ENCODE measurements around the gene ANGPTL2.

Gene ANGPTL2

GRCh38 chr9:127140842-127141675 lies 18.6 kb upstream of the ANGPTL2 start:
- no peak overlapping the region for H3K27ac ChIP-seq (ENCODE audit: low read length)
- H3K9me3 ChIP-seq (ENCODE audit: control insufficient read depth in 1 of 2, low read length in 2 of 2): no peaks in the 10 kb centered on the region
- no peaks in the 10 kb centered on the region for H3K36me3 ChIP-seq (ENCODE audit: control insufficient read depth in 1 of 2, insufficient read depth in 2 of 2, low read length in 2 of 2)
- H3K4me3 ChIP-seq (ENCODE audit: low read depth in 1 of 2, low read length in 2 of 2): no peak overlapping the region
- no peaks in the 10 kb centered on the region for H3K27me3 ChIP-seq (ENCODE audit: low read depth, low read length)
- H3K4me1 ChIP-seq (ENCODE audit: control insufficient read depth in 1 of 2, insufficient read depth in 2 of 2, low read length in 2 of 2): peaks cover 0 to 6% of the 10 kb centered on the region in 2 donors

DNA sequence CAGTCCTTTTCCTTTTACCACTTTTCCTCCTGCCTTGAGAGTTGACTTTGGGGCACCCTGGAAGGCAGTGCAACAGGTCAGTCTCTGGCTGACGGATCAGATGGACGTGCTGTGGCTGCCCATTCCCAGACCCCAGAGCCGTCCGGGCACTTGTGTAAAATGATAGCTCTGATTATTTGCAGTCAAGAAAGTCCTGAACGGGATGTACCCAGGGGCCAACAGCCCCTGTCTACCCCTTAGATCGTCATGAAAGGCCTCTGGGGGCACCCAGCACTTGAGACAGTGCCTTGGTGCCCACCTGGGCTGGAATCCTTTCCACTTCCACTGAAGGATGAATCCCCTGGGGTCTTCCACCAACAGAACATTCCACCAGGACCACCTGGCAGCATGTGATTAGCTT lies 17.7 kb upstream of the ANGPTL2 start:
- peaks cover 1 to 15% of the 10 kb centered on the region in 2 donors for H3K4me1 ChIP-seq (ENCODE audit: control insufficient read depth in 1 of 2, insufficient read depth in 2 of 2, low read length in 2 of 2)
- H3K9me3 ChIP-seq (ENCODE audit: control insufficient read depth in 1 of 2, low read length in 2 of 2): no peaks in the 10 kb centered on the region
- no peaks in the 10 kb centered on the region for H3K27me3 ChIP-seq (ENCODE audit: low read depth, low read length)
- H3K27ac ChIP-seq (ENCODE audit: low read length): no peak overlapping the region
- H3K4me3 ChIP-seq (ENCODE audit: low read depth in 1 of 2, low read length in 2 of 2): no peak overlapping the region
- no peaks in the 10 kb centered on the region for H3K36me3 ChIP-seq (ENCODE audit: control insufficient read depth in 1 of 2, insufficient read depth in 2 of 2, low read length in 2 of 2)

GRCh38 chr9:127139775-127140174 lies 17.3 kb upstream of the ANGPTL2 start:
- Histone ChIP-seq H3K27ac (ENCODE audit: low read length) (no peak overlapping the region), H3K9me3 (ENCODE audit: control insufficient read depth in 1 of 2, low read length in 2 of 2) (no peaks in the 10 kb centered on the region), H3K4me1 (ENCODE audit: control insufficient read depth in 1 of 2, insufficient read depth in 2 of 2, low read length in 2 of 2) (peaks cover 5 to 19% of the 10 kb centered on the region in 2 donors), H3K36me3 (ENCODE audit: control insufficient read depth in 1 of 2, insufficient read depth in 2 of 2, low read length in 2 of 2) (no peaks in the 10 kb centered on the region), H3K27me3 (ENCODE audit: low read depth, low read length) (no peaks in the 10 kb centered on the region), H3K4me3 (ENCODE audit: low read depth in 1 of 2, low read length in 2 of 2) (no peak overlapping the region)

GRCh38 chr9:127139071-127139731 lies 16.8 kb upstream of the ANGPTL2 start:
- Histone ChIP-seq H3K4me3 (ENCODE audit: low read depth in 1 of 2, low read length in 2 of 2) (no peak overlapping the region), H3K27ac (ENCODE audit: low read length) (no peak overlapping the region), H3K9me3 (ENCODE audit: control insufficient read depth in 1 of 2, low read length in 2 of 2) (no peaks in the 10 kb centered on the region), H3K4me1 (ENCODE audit: control insufficient read depth in 1 of 2, insufficient read depth in 2 of 2, low read length in 2 of 2) (peaks cover 11 to 24% of the 10 kb centered on the region in 2 donors), H3K36me3 (ENCODE audit: control insufficient read depth in 1 of 2, insufficient read depth in 2 of 2, low read length in 2 of 2) (no peaks in the 10 kb centered on the region), H3K27me3 (ENCODE audit: low read depth, low read length) (no peaks in the 10 kb centered on the region)

- H3K27ac ChIP-seq (ENCODE audit: low read length): no peak overlapping the region
- H3K4me3 ChIP-seq (ENCODE audit: low read depth in 1 of 2, low read length in 2 of 2): no peak overlapping the region
- H3K36me3 ChIP-seq (ENCODE audit: control insufficient read depth in 1 of 2, insufficient read depth in 2 of 2, low read length in 2 of 2): no peaks in the 10 kb centered on the region
- H3K27me3 ChIP-seq (ENCODE audit: low read depth, low read length): no peaks in the 10 kb centered on the region
- H3K9me3 ChIP-seq (ENCODE audit: control insufficient read depth in 1 of 2, low read length in 2 of 2): no peaks in the 10 kb centered on the region
- peaks cover 14 to 30% of the 10 kb centered on the region in 2 donors for H3K4me1 ChIP-seq (ENCODE audit: control insufficient read depth in 1 of 2, insufficient read depth in 2 of 2, low read length in 2 of 2)
Observed at GRCh38 chr9:127138444-127138843, 16.0 kb upstream of the ANGPTL2 start.

GRCh38 chr9:127137640-127138360 lies 15.4 kb upstream of the ANGPTL2 start:
- Histone ChIP-seq H3K4me3 (ENCODE audit: low read depth in 1 of 2, low read length in 2 of 2) (no peak overlapping the region), H3K36me3 (ENCODE audit: control insufficient read depth in 1 of 2, insufficient read depth in 2 of 2, low read length in 2 of 2) (no peaks in the 10 kb centered on the region), H3K27ac (ENCODE audit: low read length) (no peak overlapping the region), H3K27me3 (ENCODE audit: low read depth, low read length) (no peaks in the 10 kb centered on the region), H3K4me1 (ENCODE audit: control insufficient read depth in 1 of 2, insufficient read depth in 2 of 2, low read length in 2 of 2) (peaks cover 14 to 36% of the 10 kb centered on the region in 2 donors), H3K9me3 (ENCODE audit: control insufficient read depth in 1 of 2, low read length in 2 of 2) (no peaks in the 10 kb centered on the region)

DNA sequence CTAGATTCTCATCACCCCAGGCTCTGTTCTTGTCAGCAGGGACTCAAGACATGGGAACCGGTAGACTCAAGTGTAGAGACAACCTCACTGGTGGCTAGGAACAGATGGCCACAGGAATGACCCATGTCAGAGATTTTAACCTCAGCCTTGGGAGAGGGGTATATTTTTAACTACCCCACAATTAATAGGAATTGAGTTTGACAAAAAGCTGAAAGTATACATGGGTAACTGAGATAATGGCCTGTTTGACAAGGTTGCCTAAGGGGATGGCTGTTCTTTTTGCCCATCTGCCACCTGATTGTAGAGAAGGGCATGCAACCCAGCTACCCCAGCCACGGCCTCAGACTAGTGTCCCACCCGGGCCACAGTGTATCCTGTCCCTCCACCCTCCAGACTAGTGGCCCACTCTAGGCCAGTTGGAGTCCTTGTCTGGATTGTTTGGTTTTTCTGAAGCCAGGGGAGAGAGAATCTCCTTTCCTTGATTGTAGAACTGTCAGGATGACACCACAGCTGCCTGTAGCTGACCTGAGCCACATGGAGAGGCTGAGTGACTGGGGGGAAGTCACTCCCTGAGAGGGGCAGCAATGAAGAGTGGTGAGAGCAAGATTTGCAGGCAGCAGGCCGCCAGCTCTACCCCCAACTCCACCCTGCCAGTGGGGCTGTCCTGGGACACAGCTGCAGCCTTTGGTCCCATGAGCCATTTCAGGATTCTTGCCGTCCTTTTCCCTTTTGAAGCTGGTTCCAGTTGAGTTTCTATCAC lies 14.6 kb upstream of the ANGPTL2 start:
- Histone ChIP-seq H3K4me3 (ENCODE audit: low read depth in 1 of 2, low read length in 2 of 2) (no peak overlapping the region), H3K27me3 (ENCODE audit: low read depth, low read length) (no peaks in the 10 kb centered on the region), H3K4me1 (ENCODE audit: control insufficient read depth in 1 of 2, insufficient read depth in 2 of 2, low read length in 2 of 2) (peaks cover 17 to 37% of the 10 kb centered on the region in 2 donors), H3K9me3 (ENCODE audit: control insufficient read depth in 1 of 2, low read length in 2 of 2) (no peaks in the 10 kb centered on the region), H3K27ac (ENCODE audit: low read length) (no peak overlapping the region), H3K36me3 (ENCODE audit: control insufficient read depth in 1 of 2, insufficient read depth in 2 of 2, low read length in 2 of 2) (no peaks in the 10 kb centered on the region)

- no peaks in the 10 kb centered on the region for H3K27me3 ChIP-seq (ENCODE audit: low read depth, low read length)
- no peaks in the 10 kb centered on the region for H3K9me3 ChIP-seq (ENCODE audit: control insufficient read depth in 1 of 2, low read length in 2 of 2)
- H3K36me3 ChIP-seq (ENCODE audit: control insufficient read depth in 1 of 2, insufficient read depth in 2 of 2, low read length in 2 of 2): no peaks in the 10 kb centered on the region
- H3K4me3 ChIP-seq (ENCODE audit: low read depth in 1 of 2, low read length in 2 of 2): no peak overlapping the region
- H3K27ac ChIP-seq (ENCODE audit: low read length): no peak overlapping the region
- peaks cover 17 to 37% of the 10 kb centered on the region in 2 donors for H3K4me1 ChIP-seq (ENCODE audit: control insufficient read depth in 1 of 2, insufficient read depth in 2 of 2, low read length in 2 of 2)
Observed at GRCh38 chr9:127136081-127136879, 13.8 kb upstream of the ANGPTL2 start.

DNA sequence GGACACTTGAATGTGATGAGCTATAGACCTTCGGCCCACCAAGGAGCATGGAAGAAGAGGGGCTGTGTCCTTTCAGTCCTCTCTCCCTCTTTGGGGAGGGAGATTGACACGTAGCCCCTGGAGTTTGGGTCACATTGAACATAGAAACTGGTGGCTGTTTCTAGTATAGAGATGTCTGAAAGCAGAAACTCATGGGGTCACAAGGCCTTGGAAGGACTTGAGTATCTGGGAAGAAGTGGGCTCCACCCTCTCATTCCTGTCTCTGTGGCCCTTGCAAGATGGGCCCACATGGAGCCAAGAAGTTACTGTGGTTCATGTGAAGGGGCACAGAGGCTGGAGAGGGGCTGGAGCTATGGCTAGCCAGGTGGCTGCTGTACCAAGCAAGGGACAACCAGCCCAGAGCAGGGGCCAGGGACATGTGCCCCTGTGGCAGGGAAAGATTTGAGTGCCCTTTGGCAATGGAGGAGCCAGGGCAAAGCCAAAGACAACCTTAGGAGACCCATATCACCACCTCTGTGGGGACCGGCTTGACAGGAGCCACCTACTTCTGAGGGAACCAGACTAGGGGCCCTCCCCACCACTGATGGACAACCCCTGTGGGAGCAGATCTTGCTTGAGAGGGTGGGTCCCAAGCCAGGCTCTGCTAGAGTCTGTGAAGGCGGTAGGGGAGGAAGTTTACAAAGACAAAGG lies 12.8 kb upstream of the ANGPTL2 start:
- Histone ChIP-seq H3K36me3 (ENCODE audit: control insufficient read depth in 1 of 2, insufficient read depth in 2 of 2, low read length in 2 of 2) (no peaks in the 10 kb centered on the region), H3K27ac (ENCODE audit: low read length) (peak overlapping the region; percentile 89), H3K4me1 (ENCODE audit: control insufficient read depth in 1 of 2, insufficient read depth in 2 of 2, low read length in 2 of 2) (peaks cover 24 to 42% of the 10 kb centered on the region in 2 donors), H3K27me3 (ENCODE audit: low read depth, low read length) (no peaks in the 10 kb centered on the region), H3K9me3 (ENCODE audit: control insufficient read depth in 1 of 2, low read length in 2 of 2) (no peaks in the 10 kb centered on the region), H3K4me3 (ENCODE audit: low read depth in 1 of 2, low read length in 2 of 2) (no peak overlapping the region)

DNA sequence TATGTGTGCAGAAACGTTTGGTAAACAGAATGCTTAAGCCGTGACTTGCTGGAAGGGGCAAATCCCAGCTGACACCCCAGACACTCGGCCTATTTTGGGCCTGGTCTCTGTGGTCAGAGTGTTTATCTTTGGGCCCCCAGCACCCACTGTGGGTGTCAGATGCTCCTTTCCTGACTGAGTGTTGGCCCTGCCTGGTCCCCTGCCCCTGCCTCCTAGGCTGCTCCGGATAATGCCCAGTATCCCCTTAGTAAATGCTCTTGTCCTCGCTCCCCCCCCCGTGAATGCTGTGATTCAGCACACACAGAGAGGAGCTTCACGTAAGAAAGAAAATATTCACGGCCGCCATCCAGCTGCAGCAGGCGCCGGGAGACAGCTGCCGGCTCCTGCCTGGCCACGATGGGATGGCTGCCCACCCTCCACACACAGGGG lies 11.3 kb upstream of the ANGPTL2 start:
- no peaks in the 10 kb centered on the region for H3K27me3 ChIP-seq (ENCODE audit: low read depth, low read length)
- peaks cover 24 to 42% of the 10 kb centered on the region in 2 donors for H3K4me1 ChIP-seq (ENCODE audit: control insufficient read depth in 1 of 2, insufficient read depth in 2 of 2, low read length in 2 of 2)
- no peaks in the 10 kb centered on the region for H3K36me3 ChIP-seq (ENCODE audit: control insufficient read depth in 1 of 2, insufficient read depth in 2 of 2, low read length in 2 of 2)
- no peaks in the 10 kb centered on the region for H3K9me3 ChIP-seq (ENCODE audit: control insufficient read depth in 1 of 2, low read length in 2 of 2)
- peak overlapping the region; percentile 89 for H3K27ac ChIP-seq (ENCODE audit: low read length)
- peak overlapping the region in 1 of 2 donors; percentile 36 for H3K4me3 ChIP-seq (ENCODE audit: low read depth in 1 of 2, low read length in 2 of 2)

Data from muscle layer of duodenum (tissue), 2 donors.